ELR (cell line): ENCODE measurements around the gene FOXP1.

ENCODE experiments used
- DNase-seq: peaks from one replicate; pipeline ENCODE4 v3.0.0-alpha.2; 2015; ENCODE audit warnings: low read depth

FOXP1 gene

GRCh38 chr3:71307991-71308697, 275.4 kb downstream of the FOXP1 start:
- no peak for DNase-seq

- DNase-seq: no peak
These were observed 278.0 kb downstream of the FOXP1 start for GRCh38 chr3:71305231-71306206.

GRCh38 chr3:71304684-71305083, 278.8 kb downstream of the FOXP1 start:
- no peak for DNase-seq

GRCh38 chr3:71304247-71304646, 279.3 kb downstream of the FOXP1 start:
- no peak for DNase-seq

GRCh38 chr3:71303627-71304200, 279.8 kb downstream of the FOXP1 start:
- DNase-seq: no peak

- no peak for DNase-seq
These were observed 280.9 kb downstream of the FOXP1 start for GRCh38 chr3:71302604-71303003.

GRCh38 chr3:71300951-71301393, 282.6 kb downstream of the FOXP1 start:
- DNase-seq: no peak

GRCh38 chr3:71299160-71299559, 284.4 kb downstream of the FOXP1 start:
- no peak for DNase-seq

GRCh38 chr3:71294919-71295318, 288.6 kb downstream of the FOXP1 start:
- no peak for DNase-seq

- no peak for DNase-seq
These were observed 293.2 kb downstream of the FOXP1 start for GRCh38 chr3:71290301-71290700.

GRCh38 chr3:71288269-71288930, 295.1 kb downstream of the FOXP1 start:
- DNase-seq: no peak

- peak; percentile 41 for DNase-seq
These were observed 298.4 kb downstream of the FOXP1 start for GRCh38 chr3:71285086-71285485.

- no peak for DNase-seq
These were observed 300.6 kb downstream of the FOXP1 start for GRCh38 chr3:71282976-71283375.

GRCh38 chr3:71281280-71281679, 302.2 kb downstream of the FOXP1 start:
- no peak for DNase-seq

- no peak for DNase-seq
These were observed 306.2 kb downstream of the FOXP1 start for GRCh38 chr3:71277341-71277740.

GRCh38 chr3:71276531-71276930, 307.0 kb downstream of the FOXP1 start:
- DNase-seq: no peak

GRCh38 chr3:71273453-71273852, 310.1 kb downstream of the FOXP1 start:
- DNase-seq: no peak

- DNase-seq: no peak
These were observed 311.9 kb downstream of the FOXP1 start for GRCh38 chr3:71271596-71271995.

GRCh38 chr3:71269906-71270305, 313.6 kb downstream of the FOXP1 start:
- DNase-seq: no peak

GRCh38 chr3:71268462-71268999, 315.0 kb downstream of the FOXP1 start:
- DNase-seq: no peak

GRCh38 chr3:71266875-71267274, 316.7 kb downstream of the FOXP1 start:
- no peak for DNase-seq

GRCh38 chr3:71265365-71265915, 318.1 kb downstream of the FOXP1 start:
- DNase-seq: no peak
